Transverse colon (tissue), 4 donors: ENCODE results near the gene HBEGF. TPM values are rescaled to one million over a fixed set of nuclear protein-coding genes. Genes with fewer than 3 reads are reported as not detected.
"Not testable (repeated sequence)": the region's sequence is repeated elsewhere in the genome, so short reads cannot be mapped to it uniquely, and the experiment has no call there.

Source experiments
- DNase-seq: peaks from one replicate; pipeline ENCODE4 v3.0.0-alpha.2; 2019
- H3K27ac ChIP-seq, 4 donors: fragments of 200-600 bp; sonication (generic); 2 replicates each; pipeline ENCODE4 v1.5.1; 2016 to 2018; ENCODE audit warnings: inconsistent platforms in 4 of 4
- H3K27me3 ChIP-seq: fragments of 200-600 bp; sonication (generic); 2 replicates; pipeline ENCODE4 v1.5.1; 2017; ENCODE audit warnings: inconsistent platforms
- H3K36me3 ChIP-seq, 4 donors: fragments of 200-600 bp; sonication (generic); 2 replicates each; pipeline ENCODE4 v1.5.1; 2017 to 2019; ENCODE audit warnings: inconsistent platforms in 4 of 4
- H3K4me1 ChIP-seq, 4 donors: fragments of 200-600 bp; sonication (generic); 2 replicates each; pipeline ENCODE4 v1.5.1; 2017 to 2020; ENCODE audit warnings: inconsistent platforms in 4 of 4
- H3K4me3 ChIP-seq, 4 donors: fragments of 200-600 bp; sonication (generic); 1 replicate in 1 of 4; 2 replicates in 3 of 4; pipeline versions ENCODE4 v1.5.1 to v1.6.1; 2017 to 2019; ENCODE audit warnings: inconsistent platforms in 4 of 4
- H3K9me3 ChIP-seq, 2 donors: fragments of 200-600 bp; sonication (generic); 2 replicates each; pipeline ENCODE4 v1.5.1; 2017 to 2019; ENCODE audit warnings: inconsistent platforms in 2 of 2
- CTCF ChIP-seq, 5 experiments: fragments of 200-600 bp in 3 of 5; fragments of 450-650 bp in 2 of 5; sonication (generic) in 3 of 5; IDR thresholded peaks; 1 replicate in 2 of 5; 2 replicates in 3 of 5; pipeline ENCODE4 v1.5.1; 2016 to 2017; ENCODE audit warnings: antibody characterized with exemption in 5 of 5, inconsistent platforms in 3 of 5, mild to moderate bottlenecking in 2 of 5, moderate library complexity in 1 of 5
- EP300 ChIP-seq: sonication (generic); formaldehyde crosslinking; IDR thresholded peaks from one replicate; pipeline ENCODE4 v1.6.1; 2017; ENCODE audit warnings: antibody characterized with exemption, low read depth
- POLR2A ChIP-seq: fragments of 450-650 bp; IDR thresholded peaks from one replicate; pipeline ENCODE4 v1.6.1; 2016; ENCODE audit warnings: antibody characterized with exemption, mild to moderate bottlenecking, moderate library complexity
- POLR2AphosphoS5 ChIP-seq, 3 donors: sonication (generic); formaldehyde crosslinking; IDR thresholded peaks; one replicate each; pipeline ENCODE4 v1.6.1; 2016; ENCODE audit warnings: antibody characterized with exemption in 3 of 3
- WGBS, 2 donors: methylation state at CpG; one replicate each; pipeline ENCODE4 v1.1.5; 2018; ENCODE audit warnings: low coverage in 1 of 2; 5-methylcytosine and 5-hydroxymethylcytosine counted together
- in situ Hi-C, 4 donors: fragments of 200-750 bp; cut with MboI; loops; one replicate each; pipeline versions ENCODE4 v1.15.0 to v1.15.1; 2017; ENCODE audit warnings: low sequenced_read_pairs in 3 of 4, low pct_ligation_motif_present in 1 of 4, low pct_unique_long_range_greater_than_20kb in 1 of 4
- intact Hi-C: fragments of 100-400 bp; cut with DNase I; formaldehyde crosslinking; loops from one replicate; pipeline ENCODE4 v1.15.1; 2023; ENCODE audit warnings: low total_unique reads
- total RNA-seq, 4 donors: library from RNA; depleted of rRNA; stranded (reverse); fragments of >200 nt; gene quantifications; one replicate each; pipeline ENCODE4 v1.1.0, GENCODE V29; 2016

HBEGF gene
- total RNA-seq, 4 donors from 2014 or later, result 10.5 to 40.0 (median 35.6) TPM

- no peaks in the 10 kb centered on the region for H3K27me3 ChIP-seq
- intact Hi-C loops (loop anchor here (2.0 to 10.0 kb wide), 2 partner anchors 105 to 173 kb away; partner anchors contain the start of gene CYSTM1), in situ Hi-C loops (no loop called here)
- peak; percentile 75 for DNase-seq
- H3K36me3 ChIP-seq, result no peaks in the 10 kb centered on the region
- TF ChIP-seq POLR2AphosphoS5 (IDR thresholded peaks at IDR 0.05) (peak in 2 of 3 donors; percentile 33 to 67), CTCF (IDR thresholded peaks at IDR 0.05) (peak in 1 of 5 experiments; percentile 9), POLR2A (no peak)
- H3K9me3 ChIP-seq, result no peaks in the 10 kb centered on the region
- WGBS, 2 donors, result 53% methylated on average over 4 of the region's 4 CpGs; no CpG with 5 or more reads in 1 of the 2 donors
- H3K4me1 ChIP-seq, result peaks cover 19 to 54% (median 38%) of the 10 kb centered on the region in 4 donors
- H3K27ac ChIP-seq, result peak overlapping the region; percentile 86 to 95 (median 90)
- H3K4me3 ChIP-seq, result no peak overlapping the region
Observed at GRCh38 chr5:140348104-140348503, 1.7 kb upstream of the HBEGF start.

DNA sequence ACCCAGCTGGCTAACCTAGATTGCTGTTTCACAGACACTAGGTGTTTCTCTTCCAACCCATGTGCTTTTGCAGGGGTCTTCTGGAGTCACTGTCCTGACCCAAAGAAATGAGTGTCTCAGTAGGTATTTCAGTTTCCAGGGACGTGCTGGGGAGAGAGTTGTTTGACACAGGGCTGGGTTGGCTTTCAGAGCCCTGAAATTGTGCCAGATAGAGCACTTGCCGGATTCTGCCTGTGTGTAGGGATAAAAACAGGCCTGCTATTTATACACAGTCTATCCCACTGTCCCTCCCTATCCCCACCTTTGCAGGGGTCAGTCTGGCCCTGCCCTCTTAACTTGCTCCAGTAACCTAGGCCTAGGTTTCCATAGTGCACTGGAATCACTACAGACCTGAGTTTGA is 957 bp upstream of the HBEGF start:
- Histone ChIP-seq H3K27ac (peak overlapping the region; percentile 86 to 95 (median 90)), H3K4me1 (peaks cover 19 to 57% (median 38%) of the 10 kb centered on the region in 4 donors), H3K9me3 (no peaks in the 10 kb centered on the region), H3K36me3 (no peaks in the 10 kb centered on the region), H3K4me3 (peak overlapping the region in 1 of 4 donors; percentile 78), H3K27me3 (no peaks in the 10 kb centered on the region)
- 0 to 22% methylated on average over 1 to 2 of the region's 2 CpGs for WGBS, 2 donors
- no peak for DNase-seq
- TF ChIP-seq POLR2A, result no peak
- TF ChIP-seq EP300, result no peak
- TF ChIP-seq CTCF (IDR thresholded peaks at IDR 0.05), result no peak
- TF ChIP-seq POLR2AphosphoS5 (IDR thresholded peaks at IDR 0.05), result no peak
- in situ Hi-C loops, result no loop called here
- intact Hi-C loops, result loop anchor here (10.0 kb wide), 1 partner anchor 173 kb away; the partner anchor contains the start of gene CYSTM1

- no peak for TF ChIP-seq EP300
- TF ChIP-seq POLR2A, result no peak
- TF ChIP-seq POLR2AphosphoS5 (IDR thresholded peaks at IDR 0.05), result no peak
- peak in 3 of 5 experiments; percentile 26 to 31 (median 30) for TF ChIP-seq CTCF (IDR thresholded peaks at IDR 0.05)
- in situ Hi-C loops, result no loop called here
- Histone ChIP-seq H3K27ac (peak overlapping the region; percentile 86 to 95 (median 90)), H3K27me3 (no peaks in the 10 kb centered on the region), H3K4me1 (peaks cover 19 to 67% (median 42%) of the 10 kb centered on the region in 4 donors), H3K36me3 (no peaks in the 10 kb centered on the region), H3K9me3 (no peaks in the 10 kb centered on the region), H3K4me3 (peak overlapping the region; percentile 54 to 78 (median 72))
- DNase-seq, result peak; percentile 60
- WGBS, 2 donors, result 17% methylated on average over 13 of the region's 35 CpGs; no CpG with 5 or more reads in 1 of the 2 donors
- intact Hi-C loops, result loop anchor here (10.0 kb wide), 1 partner anchor 171 kb away; the partner anchor contains the start of gene CYSTM1
Observed at GRCh38 chr5:140345919-140346347, 470 bp downstream of the HBEGF start.

DNA sequence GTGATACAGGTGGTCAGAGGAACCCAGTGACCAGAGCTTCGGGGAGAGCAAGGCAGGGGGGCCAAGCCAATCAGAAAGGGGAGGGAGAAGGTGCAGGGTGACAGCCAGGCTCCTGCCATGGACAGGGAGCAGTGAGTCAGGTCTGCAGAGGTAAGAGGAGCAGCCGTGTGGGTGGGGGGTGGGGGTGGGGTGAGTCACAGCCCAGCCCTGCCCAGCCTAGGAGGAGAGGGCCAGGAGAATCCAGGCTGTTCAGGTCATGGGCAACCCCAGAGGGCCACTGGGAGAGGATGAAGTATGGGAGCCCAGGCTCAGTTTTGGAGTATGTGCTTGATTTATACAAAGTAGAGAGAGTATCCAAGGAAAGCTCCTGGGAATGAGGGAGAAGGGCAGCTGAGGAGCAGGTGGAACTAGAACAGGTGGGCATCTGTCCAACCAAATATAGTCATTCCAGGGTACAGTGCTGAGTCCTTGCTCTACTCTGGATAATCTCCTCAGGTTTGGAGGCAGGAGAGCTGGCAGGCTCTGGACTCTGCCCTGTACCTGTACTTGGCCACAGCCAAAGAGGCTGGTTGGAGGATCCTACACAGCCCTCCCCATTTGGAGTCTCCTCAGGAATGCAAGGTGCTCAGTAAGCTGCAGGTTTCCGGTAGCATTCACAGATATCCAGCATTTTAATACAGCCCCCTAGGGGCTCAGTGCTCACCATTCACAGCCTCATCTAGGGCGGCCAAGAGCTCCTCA is 1.6 kb downstream of the HBEGF start:
- H3K4me1 ChIP-seq, result peaks cover 19 to 72% (median 42%) of the 10 kb centered on the region in 4 donors
- 51 to 70% methylated on average over 2 to 4 of the region's 4 CpGs for WGBS, 2 donors
- intact Hi-C loops (loop anchor here (10.0 kb wide), 1 partner anchor 170 kb away; the partner anchor contains the start of gene CYSTM1), in situ Hi-C loops (no loop called here)
- no peaks in the 10 kb centered on the region for H3K36me3 ChIP-seq
- no peaks in the 10 kb centered on the region for H3K9me3 ChIP-seq
- no peaks in the 10 kb centered on the region for H3K27me3 ChIP-seq
- peak overlapping the region; percentile 86 to 95 (median 90) for H3K27ac ChIP-seq
- DNase-seq, result peak; percentile 42
- peak overlapping the region in 3 of 4 donors; percentile 54 to 78 (median 73) for H3K4me3 ChIP-seq
- TF ChIP-seq EP300 (no peak), POLR2AphosphoS5 (IDR thresholded peaks at IDR 0.05) (peak in 1 of 3 donors; percentile 10), CTCF (IDR thresholded peaks at IDR 0.05) (no peak)

- H3K27me3 ChIP-seq, H3K4me3 ChIP-seq, H3K9me3 ChIP-seq, DNase-seq, in situ Hi-C loops, H3K36me3 ChIP-seq: not testable (repeated sequence)
- Histone ChIP-seq H3K4me1 (peaks cover 19 to 63% (median 40%) of the 10 kb centered on the region in 4 donors), H3K27ac (peak overlapping the region in 1 of 4 donors; percentile 10)
- intact Hi-C loops, result loop anchor here (10.0 kb wide), 1 partner anchor 169 kb away; the partner anchor contains the start of gene CYSTM1
- WGBS, 2 donors, result 93 to 97% methylated on average over 5 to 8 of the region's 8 CpGs
Observed at GRCh38 chr5:140343849-140344248, 2.6 kb downstream of the HBEGF start.
